ENCODE measurements around the gene L1CAM. TPM values are rescaled to one million over a fixed set of nuclear protein-coding genes. Genes with fewer than 3 reads are reported as not detected.

L1CAM gene
- total and polyA plus RNA-seq, 4 donors = 0.19 to 0.83 (median 0.47) TPM

- H3K27ac ChIP-seq (ENCODE audit: low read depth in 1 of 2, low read length in 1 of 2) = no peak overlapping the region
- peaks cover 2 to 17% (median 14%) of the 10 kb centered on the region in 3 donors for H3K27me3 ChIP-seq (ENCODE audit: control insufficient read depth in 3 of 3, insufficient read depth in 3 of 3, low read length in 2 of 3)
- H3K4me1 ChIP-seq (ENCODE audit: control insufficient read depth in 5 of 5, insufficient read depth in 5 of 5, low read length in 5 of 5) = peaks cover 0 to 4% (median 0%) of the 10 kb centered on the region in 5 donors
- no peak overlapping the region for H3K4me3 ChIP-seq
- no peaks in the 10 kb centered on the region for H3K36me3 ChIP-seq (ENCODE audit: control insufficient read depth in 4 of 4, insufficient read depth in 4 of 4, low read length in 4 of 4)
- DNase-seq (no peak), ATAC-seq (ENCODE audit: insufficient read depth, low FRiP score) (no peak)
- H3K9me3 ChIP-seq (ENCODE audit: control insufficient read depth in 4 of 4, insufficient read depth in 3 of 4, low read length in 3 of 4) = peaks cover 0 to 2% (median 0%) of the 10 kb centered on the region in 4 donors
- 69 to 72% methylated on average over 3 of the region's 3 CpGs for WGBS, 2 donors
- no peak overlapping the region for H3K9ac ChIP-seq (ENCODE audit: insufficient read depth in 1 of 2, low read length in 2 of 2)
- no peak for TF ChIP-seq CTCF (IDR thresholded peaks at IDR 0.05; ENCODE audit: control extremely low read depth, extremely low read depth)
These were observed 9.9 kb downstream of the L1CAM start for GRCh38 chrX:153876112-153876491.

- TF ChIP-seq CTCF (IDR thresholded peaks at IDR 0.05; ENCODE audit: control extremely low read depth, extremely low read depth) = no peak
- DNase-seq = peak; percentile 61 to 78 (median 65)
- 0 to 17% methylated on average over 1 to 42 of the region's 42 CpGs for WGBS, 2 donors
- Histone ChIP-seq H3K4me3 (no peak overlapping the region), H3K27me3 (ENCODE audit: control insufficient read depth in 3 of 3, insufficient read depth in 3 of 3, low read length in 2 of 3) (peaks cover 2 to 14% (median 13%) of the 10 kb centered on the region in 3 donors), H3K27ac (ENCODE audit: low read depth in 1 of 2, low read length in 1 of 2) (no peak overlapping the region), H3K9ac (ENCODE audit: insufficient read depth in 1 of 2, low read length in 2 of 2) (no peak overlapping the region), H3K4me1 (ENCODE audit: control insufficient read depth in 5 of 5, insufficient read depth in 5 of 5, low read length in 5 of 5) (peaks cover 0 to 4% (median 0%) of the 10 kb centered on the region in 5 donors), H3K36me3 (ENCODE audit: control insufficient read depth in 4 of 4, insufficient read depth in 4 of 4, low read length in 4 of 4) (no peaks in the 10 kb centered on the region), H3K9me3 (ENCODE audit: control insufficient read depth in 4 of 4, insufficient read depth in 3 of 4, low read length in 3 of 4) (peaks cover 0 to 2% (median 0%) of the 10 kb centered on the region in 4 donors)
- peak; percentile 48 for ATAC-seq (ENCODE audit: insufficient read depth, low FRiP score)
These were observed 10.4 kb downstream of the L1CAM start for GRCh38 chrX:153875391-153876111.

- no peak for TF ChIP-seq CTCF (IDR thresholded peaks at IDR 0.05; ENCODE audit: control extremely low read depth, extremely low read depth)
- H3K27ac ChIP-seq (ENCODE audit: low read depth in 1 of 2, low read length in 1 of 2) = no peak overlapping the region
- ATAC-seq (ENCODE audit: insufficient read depth, low FRiP score) = no peak
- no peak overlapping the region for H3K4me3 ChIP-seq
- H3K9ac ChIP-seq (ENCODE audit: insufficient read depth in 1 of 2, low read length in 2 of 2) = no peak overlapping the region
- H3K9me3 ChIP-seq (ENCODE audit: control insufficient read depth in 4 of 4, insufficient read depth in 3 of 4, low read length in 3 of 4) = peaks cover 0 to 2% (median 0%) of the 10 kb centered on the region in 4 donors
- 79 to 81% methylated on average over 13 of the region's 13 CpGs for WGBS, 2 donors
- peaks cover 2 to 12% (median 5%) of the 10 kb centered on the region in 3 donors for H3K27me3 ChIP-seq (ENCODE audit: control insufficient read depth in 3 of 3, insufficient read depth in 3 of 3, low read length in 2 of 3)
- DNase-seq = no peak
- no peaks in the 10 kb centered on the region for H3K36me3 ChIP-seq (ENCODE audit: control insufficient read depth in 4 of 4, insufficient read depth in 4 of 4, low read length in 4 of 4)
- peaks cover 0 to 4% (median 0%) of the 10 kb centered on the region in 5 donors for H3K4me1 ChIP-seq (ENCODE audit: control insufficient read depth in 5 of 5, insufficient read depth in 5 of 5, low read length in 5 of 5)
These were observed 11.4 kb downstream of the L1CAM start for GRCh38 chrX:153874366-153875125.
